NCI-H1092 treated with DMSO at 0.1 percent for 48 hours (cell line): Measurements from ENCODE around the gene JMJD1C.

Experiments
- DNase-seq: peaks from one replicate; lab custom pipeline; 2025; lab: John Stamatoyannopoulos, UW

The JMJD1C gene

DNA sequence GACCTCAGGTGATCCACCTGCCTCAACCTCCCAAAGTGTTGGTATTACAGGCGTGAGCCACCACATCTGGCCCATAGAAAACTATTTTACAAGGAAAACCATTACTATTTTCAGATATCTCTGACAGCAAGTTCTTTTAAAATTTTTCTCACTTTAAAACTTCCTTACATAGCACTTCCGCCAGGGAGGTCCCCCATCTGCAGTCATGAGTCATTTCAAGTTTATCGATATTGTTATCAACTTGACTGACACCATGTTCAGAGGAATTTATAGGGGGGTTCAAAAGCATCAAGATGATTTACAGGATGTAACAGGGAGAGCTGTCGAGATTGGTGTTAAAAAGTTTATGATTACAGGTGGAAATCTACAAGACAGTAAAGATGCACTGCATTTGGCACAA, 243.8 kb downstream of the JMJD1C start:
- DNase-seq, result no peak

DNA sequence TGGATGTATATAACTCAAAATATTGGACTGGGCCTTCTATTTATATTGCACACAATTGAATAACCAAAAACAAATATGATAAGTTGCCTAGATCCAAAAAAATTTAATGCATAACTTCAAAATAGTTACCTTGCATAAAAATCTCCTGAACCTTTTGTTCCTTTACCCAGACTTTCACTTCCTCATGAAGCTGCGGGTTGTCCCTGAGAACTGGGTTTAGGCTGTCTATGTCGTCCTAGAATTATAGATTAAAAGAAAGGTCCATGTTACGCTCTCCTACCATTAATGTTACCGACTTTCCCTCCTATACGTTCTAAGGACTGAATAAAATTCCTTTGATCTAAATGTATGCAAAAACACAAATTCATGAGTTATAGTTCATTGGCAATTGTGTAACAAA, 246.0 kb downstream of the JMJD1C start:
- DNase-seq, result no peak

DNA sequence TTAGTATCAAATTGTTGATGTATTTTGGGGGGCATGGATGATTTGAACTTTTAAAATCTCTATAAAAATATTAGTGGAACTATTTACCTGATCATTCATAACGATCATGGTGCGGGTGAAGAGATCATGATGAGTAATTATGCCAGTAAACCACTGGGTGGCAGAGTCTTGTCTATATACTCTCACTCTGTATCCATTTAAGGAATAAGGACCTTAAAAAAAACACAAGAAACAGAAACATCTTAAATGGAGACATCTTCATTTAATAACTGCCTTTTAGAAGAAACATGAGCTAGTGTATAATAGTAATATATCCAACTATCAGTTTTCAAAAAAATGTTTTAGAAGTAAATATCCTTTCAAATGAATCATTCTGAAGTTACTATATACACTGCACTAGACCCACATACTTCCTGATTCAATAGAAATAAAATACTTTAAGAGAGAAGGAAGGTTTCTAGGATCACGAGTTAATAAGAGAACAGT, 248.6 kb downstream of the JMJD1C start:
- DNase-seq, result peak; percentile 34

DNA sequence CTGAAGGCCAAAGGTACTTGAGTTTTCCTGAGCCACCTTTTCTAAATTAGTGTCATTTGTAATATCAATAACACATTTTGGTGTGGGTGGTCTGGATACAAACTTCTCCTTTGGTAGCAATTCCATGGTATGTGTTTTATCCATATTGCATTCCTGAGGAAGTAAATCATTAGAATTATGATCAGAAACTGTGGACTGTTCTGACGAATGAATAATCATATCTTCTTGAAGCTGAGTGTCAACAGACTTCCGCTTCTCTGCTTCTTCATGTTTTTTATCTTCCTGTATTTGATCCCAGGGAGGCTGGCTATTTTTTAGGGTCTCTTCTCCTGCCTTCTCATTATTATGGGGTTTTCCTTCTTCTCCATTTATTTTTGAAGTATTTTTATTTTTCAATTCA, 251.2 kb downstream of the JMJD1C start:
- DNase-seq, result no peak

DNA sequence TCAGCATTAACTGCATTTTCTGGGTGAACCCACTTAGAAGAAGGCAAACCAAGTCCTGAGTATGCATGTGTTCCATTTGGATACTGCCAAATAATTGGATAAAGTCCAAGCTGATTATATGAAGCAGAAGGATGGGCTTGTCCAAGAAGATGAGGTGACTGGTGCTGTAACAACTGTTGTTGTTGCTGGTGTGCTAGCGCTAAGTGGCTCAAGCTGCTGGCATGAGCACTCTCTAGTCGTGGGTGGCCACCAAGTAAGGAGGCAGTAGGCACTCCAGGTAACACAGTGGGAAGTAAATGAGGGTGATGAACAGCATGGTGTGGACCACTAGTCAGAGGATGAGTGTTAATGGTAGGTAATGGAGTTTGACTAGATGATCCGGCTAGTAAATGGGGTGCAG, 252.3 kb downstream of the JMJD1C start:
- no peak for DNase-seq

DNA sequence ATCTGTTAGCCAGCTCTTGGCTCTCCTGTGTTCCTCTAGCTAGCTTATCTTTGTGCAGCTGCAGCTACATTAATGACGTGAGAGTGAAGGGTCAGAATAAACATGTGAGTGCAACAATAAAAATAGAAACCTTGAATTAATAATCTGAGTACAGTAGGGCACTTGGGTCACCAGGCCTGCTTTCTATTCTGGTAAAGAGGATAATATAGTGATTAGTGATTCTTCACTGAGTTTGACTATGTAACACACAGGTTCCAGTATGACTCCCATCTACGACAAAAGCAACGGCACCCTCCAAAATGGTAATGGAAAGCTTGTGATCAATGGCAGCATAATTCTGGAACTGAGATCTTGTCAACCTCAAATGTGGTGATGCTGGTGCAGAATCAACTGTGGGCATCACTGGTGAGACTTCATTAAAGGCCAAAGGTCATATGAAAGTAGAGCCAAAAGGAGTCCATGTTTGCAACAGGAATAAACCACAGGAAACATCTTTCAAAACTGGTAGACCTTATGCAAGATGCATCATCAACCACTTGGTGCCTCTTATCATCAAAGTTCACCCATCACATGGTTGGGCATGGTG, 255.1 kb downstream of the JMJD1C start:
- no peak for DNase-seq

DNA sequence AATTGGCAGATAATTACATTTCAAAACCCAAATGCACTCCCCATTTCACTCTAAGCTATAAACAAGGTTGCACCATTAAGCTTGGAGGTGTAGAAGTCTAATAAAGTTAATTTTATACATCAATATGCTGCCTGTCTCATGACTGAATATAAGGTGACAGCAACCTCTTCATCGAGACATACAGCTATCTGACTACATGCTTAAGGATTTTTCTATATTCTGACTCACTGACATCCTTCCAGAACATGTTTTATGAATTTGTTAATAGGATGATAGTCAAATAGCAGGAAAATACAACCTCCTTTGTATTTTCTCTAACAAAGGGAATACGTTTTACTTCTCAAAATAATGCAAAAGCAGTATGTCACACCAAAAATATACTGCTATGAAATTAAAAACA, 256.1 kb downstream of the JMJD1C start:
- no peak for DNase-seq

DNA sequence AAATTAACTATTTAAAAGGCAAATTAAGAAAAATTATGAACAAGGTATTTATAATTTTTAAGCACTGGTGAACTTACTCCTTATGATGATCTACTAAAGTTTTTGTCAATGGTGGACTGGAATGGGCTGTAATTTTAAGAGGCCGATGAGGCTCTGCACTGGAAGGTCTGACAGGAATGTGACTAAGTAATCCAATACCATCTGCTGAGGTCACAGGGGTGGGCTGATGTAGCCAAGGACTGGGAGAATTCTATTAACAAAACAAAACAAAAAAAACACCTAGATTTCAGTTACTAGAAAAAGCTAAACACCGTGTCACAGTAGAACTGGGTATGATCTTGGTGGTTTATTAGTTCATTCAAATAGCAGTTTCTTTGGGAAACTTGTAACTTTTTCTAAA, 256.8 kb downstream of the JMJD1C start:
- DNase-seq, result no peak

DNA sequence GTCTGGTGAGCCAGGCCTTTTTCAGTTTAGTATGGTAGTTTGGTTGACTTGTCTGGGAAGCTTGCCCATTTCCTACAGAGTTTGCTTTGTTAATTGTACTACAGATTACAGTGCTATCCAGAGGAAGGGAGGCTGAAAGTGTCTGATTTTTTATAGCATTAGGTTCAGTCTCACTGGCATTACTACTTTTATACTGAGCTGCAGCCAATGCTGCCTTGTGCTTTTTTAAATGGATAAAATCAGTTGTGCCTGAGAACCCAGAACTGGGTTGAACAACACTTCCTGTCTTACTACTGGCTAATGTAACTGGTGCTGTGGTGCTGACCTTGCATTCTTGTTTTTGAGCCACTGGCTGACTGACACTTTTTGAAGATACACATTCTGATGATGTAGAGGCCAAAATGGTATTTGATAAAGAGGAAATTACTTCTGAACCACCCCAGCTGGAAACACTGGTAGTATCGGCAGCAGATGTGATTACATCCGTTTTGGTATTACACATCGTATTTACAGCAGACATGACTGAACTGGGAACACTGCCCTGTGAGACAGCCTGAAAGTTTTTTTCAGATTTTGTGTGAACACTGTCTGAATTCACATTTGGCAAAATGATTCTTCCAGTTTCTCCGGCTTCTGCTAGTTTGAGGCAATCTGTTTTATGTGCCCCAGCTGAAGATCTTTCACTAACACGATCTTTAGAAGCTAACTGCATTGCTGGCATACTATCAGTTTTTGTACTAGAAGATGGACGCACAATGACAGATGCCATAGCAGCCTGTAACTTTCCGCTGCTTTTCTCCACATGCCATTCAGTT, 258.6 kb downstream of the JMJD1C start:
- DNase-seq, result no peak

DNA sequence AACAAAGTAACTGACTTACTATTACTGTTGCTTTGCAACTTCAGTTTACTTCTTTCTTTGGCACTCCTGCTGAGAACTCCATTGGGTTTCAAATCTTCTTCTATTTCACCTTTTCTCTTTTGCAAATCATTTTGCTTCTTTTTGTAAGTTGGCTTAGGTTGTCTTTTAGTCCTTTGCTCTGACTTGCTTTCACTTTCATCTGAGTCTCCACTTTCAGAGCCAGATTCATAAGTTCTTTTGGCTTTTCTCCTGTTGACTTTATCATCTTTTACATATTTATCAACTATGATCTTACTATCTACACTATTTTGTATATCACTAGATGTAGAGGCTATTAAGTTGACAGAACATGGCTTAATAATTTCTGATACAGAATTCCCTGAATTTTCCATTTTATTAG, 259.2 kb downstream of the JMJD1C start:
- no peak for DNase-seq

DNA sequence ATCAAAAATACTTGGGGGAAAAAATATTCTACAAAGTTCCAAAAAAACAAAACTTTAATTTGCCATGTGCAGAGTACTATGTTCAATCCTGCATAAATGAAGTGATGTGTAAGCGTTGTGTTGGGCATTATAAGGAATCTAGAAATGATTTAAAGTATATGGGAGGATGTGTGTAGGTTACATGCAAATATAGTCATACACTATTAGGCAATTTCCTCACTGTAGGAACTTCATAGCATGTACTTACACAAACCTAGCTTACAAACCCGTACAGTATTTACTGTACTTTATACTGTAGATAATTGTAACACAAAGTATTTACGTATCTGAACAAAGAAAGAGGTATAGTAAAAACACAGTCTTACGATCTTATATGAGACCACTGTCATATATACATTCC, 260.4 kb downstream of the JMJD1C start:
- DNase-seq, result no peak

DNA sequence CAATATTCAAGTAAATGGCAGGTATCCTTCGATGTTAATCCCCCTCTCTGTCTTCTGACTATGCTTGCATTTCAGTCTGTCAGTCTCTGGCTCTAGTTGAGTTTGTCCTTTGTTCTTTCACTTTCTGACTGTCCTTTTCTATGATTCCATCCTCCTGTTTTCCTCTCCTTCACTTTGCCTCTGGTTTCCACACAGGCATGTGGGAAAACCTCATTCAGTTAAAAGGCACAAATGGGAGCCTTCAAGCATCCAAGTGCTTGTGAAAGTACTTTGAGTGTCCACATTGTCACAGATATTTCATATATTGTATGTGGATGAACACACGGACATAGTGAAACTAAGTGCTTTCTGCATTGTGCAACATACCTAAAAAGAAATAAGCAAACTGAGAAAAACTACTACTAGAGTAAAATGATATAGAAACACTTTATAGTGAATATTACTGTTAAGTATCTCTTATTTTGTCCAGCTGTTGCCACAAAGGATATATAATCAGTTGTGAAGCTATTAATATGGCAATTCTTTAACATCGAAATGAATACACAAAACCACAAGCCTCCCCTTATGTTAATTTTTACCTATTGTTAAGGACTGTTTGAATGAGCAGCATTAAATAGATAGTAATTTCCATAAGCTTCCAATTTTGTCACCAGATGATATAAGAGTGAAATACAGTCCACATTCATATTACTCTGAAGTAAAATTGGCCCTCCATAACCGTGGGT, 260.9 kb downstream of the JMJD1C start:
- no peak for DNase-seq

DNA sequence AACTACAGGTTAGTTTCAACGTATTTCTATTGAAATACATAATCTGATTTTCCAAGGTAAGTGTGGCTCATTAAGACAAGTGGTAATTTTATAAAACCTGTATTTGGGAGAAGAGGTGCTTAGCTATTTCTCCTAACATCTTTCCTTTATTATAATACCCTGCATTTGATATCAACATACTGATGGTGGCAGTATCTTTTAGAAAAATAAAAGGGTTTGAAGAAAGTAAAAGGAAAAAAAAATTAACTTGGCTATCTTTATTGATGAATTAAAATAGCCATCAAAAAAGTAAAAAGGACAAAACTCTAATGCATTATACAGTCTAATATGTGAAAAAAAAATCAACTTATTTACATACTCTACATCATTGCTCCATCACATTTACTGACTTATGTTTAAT, 264.7 kb downstream of the JMJD1C start:
- no peak for DNase-seq

DNA sequence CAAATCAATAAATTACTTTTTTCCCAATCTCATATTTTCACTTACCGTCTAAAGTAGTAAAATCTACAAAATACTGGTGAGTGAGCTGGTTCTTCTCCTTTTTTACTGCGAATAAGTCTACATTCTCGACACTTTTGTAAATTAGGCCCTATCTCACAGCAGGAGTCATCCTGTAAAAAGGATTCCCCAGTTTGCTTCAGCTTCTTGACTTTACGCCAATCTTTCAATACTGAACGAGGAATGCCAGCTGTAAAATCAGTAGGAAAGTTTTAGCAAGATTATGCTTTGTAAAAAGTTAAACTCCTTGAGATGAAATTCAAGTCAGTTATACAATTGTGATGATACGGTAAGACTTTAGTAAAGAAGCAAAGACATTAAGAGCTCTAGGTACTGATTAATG, 265.3 kb downstream of the JMJD1C start:
- DNase-seq, result no peak

DNA sequence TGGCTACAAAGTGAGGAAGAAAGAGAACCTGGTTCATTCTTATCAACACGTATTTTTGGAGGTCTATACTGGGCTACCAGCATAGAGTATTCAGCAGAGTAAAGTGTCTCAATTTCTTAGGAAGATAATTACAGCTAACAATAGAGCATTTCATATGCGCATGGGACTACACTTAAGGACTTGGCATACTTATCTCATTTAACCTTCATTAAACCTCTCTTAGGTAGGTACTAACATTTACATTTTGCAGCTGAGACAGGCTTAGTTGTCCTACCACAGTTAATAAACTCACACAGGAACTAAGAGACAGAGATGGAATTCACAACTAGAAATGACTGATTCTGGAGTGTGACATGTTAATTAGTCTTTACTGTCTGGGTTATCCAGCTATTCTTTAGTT, 266.1 kb downstream of the JMJD1C start:
- no peak for DNase-seq

DNA sequence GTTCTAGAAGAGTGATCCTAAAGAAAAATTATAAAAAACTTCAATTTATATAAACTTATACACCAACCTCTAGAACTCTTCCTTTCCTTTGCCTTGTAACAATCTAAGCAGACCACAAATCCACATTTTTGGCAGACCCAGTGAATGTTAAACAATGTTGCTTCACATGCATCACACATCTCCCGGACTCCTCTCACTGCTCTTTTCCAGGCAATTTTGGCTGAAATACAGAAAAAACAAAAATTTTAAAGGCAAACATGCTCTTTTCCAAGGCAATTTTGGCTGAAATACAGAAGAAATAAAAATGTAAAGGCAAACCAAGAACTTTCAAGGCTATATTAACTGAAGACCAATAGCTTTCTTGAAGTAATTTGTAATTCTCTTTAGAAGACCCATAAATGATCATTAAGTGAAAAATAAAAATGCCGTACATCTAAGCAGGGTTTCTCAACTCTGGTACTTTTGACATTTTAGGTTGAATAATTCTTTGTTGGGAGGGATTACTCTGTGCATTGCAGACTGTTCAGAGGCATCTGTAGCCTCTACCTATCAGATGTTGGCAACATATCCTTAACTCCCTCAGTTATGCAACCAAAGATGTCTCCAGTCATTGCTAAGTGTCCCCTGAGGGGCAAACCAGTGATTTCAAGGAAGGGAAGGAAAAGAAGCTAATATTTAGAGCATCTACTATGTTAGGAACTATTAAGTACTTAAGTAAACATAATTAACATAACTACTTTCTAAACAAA, 268.3 kb downstream of the JMJD1C start:
- no peak for DNase-seq

DNA sequence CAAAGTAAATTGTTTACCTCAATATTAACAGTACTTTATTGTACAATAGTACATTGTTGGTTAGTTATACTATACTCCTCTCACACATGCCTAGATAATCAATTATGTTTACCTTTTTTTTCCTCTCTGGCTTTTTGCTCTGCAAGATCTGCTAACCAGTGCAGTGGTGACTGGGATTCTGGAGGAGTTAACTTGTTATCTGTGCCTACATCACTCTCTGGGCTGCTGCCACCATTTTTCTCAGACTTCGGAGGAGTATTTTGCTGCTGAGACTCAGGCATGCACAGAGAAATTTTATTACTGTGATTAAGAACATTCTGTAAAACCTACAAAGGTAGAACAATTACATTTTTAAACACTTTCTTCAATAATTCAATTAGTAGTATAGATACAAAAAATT, 273.0 kb downstream of the JMJD1C start:
- no peak for DNase-seq

DNA sequence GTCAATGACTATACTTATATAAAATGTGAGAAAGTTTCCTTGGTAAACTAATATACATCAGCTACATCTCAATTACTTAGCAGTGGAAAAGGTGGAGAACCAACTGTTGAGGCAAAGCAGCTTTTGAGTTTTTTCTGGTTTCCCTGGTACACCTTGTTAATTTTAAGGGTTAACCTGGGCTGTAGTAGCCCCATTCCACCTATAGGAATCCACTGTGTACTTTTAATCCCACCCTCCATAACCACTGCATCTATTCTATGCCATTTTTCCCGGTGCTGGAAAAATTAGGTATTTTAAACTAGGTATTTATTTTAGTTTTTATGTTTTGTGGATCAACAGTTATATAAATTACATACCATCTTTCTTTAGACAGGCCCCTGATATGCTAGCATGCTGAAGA, 290.2 kb downstream of the JMJD1C start:
- DNase-seq, result no peak

DNA sequence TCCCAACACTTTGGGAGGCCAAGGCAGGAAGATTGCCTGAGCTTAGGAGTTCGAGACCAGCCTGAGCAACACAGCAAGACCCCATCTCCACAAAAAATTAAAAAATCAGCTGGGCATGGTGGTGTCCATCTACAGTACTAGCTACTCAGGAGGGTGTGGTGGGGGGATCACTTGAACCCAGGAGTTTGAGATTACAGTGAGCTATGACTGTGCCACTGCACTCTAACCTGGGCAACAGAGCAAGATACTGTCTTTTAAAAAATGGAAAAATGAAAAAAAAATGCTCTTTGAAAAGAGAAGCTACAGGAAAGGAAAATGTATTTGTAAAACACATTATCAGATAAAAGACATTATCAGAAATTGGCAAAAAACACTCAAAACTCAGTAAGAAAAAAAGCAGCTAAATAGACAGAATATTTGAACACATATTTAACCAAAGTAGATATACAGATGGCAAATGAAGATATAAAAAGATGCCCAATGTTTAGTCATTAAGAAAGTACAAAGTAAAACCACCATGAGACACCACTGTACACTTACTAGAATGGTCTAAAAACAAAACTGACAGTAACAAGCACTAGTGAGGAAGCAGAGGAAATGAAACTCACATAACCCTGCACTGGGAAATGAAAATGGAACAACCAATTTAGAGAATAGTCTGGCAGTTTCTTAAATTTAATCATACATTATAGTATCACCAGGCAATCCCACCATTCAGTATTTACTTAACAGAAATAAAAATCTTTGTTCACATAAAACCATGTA, 292.1 kb downstream of the JMJD1C start:
- DNase-seq, result no peak

DNA sequence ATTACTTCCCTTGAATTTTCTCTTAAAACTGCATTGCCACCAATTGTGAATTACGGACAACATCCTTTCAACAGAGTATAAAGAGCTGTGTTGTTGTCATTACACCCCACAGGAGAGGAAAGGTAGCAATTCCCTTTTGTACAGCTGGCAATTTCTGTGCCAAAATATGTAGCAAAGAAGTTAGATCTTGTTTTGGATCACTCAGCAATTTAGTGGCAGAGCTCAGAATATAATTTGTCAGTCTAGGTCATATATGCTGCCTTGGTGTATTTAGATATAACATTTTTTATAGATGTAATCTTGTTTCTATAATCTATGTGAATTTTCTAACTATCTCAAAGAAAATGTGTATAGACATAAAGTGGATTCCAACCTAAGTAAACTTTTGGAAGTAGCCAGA, 293.9 kb downstream of the JMJD1C start:
- no peak for DNase-seq

DNA sequence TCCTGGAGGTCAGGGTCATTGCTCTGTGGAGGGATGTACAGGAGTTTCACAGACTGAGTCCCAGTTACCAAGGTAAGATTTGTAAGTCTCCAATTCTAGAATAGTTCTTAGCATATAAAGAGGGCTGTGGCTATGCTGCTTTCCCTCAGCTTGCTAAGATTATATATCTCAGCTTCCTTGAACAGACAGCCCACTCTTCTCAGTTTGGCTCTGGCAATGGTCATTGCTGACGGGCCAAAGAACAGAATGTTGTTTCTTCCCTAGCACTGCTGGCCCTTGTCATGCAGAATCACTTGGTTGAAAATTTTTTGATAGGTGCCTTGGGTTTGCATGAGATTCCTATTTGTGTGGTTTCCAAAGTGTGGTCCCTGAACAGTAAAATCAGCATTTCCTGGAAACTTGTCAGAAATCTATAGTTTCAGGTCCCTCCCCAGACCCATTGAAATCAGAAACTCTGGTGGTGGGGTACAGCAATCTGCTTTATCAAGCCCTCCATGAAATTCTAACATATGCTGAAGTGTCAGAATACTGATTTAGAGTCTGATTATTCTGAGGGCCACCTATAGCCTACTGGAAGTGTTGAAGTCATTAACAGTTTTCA, 294.4 kb downstream of the JMJD1C start:
- DNase-seq, result no peak
